Measurements from ENCODE around the gene TIMP4. TPM values are rescaled to one million over a fixed set of nuclear protein-coding genes. Genes with fewer than 3 reads are reported as not detected.

The TIMP4 gene
- total RNA-seq, 1 experiment from 2014 or later = 15.5 TPM

DNA sequence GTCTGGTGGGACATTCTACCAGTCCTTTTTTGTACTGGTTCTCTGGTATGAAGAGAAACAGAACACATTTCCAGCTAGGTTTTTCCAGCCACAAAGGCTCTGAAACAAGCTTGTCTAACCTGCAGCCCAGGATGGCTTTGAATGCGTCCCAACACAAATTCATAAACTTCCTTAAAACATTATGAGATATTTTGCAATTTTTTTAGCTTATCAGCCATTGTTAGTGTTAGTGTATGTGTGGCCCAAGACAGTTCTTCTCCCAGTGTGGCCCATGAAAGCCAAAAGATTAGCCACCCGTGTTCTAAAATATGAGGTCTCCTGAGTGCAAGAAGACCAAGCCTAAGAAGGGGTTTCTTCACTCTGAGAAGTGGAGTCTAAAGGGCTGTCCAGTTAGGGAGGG, 18.4 kb upstream of the TIMP4 start:
- Histone ChIP-seq H4K20me1 (ENCODE audit: insufficient read depth) (no peaks in the 10 kb centered on the region), H3K36me3 (ENCODE audit: low read depth) (no peaks in the 10 kb centered on the region), H3K9me2 (ENCODE audit: insufficient read depth) (no peaks in the 10 kb centered on the region), H3K4me2 (no peak overlapping the region), H3K9me3 (ENCODE audit: insufficient read depth, low read depth) (peaks cover 10% of the 10 kb centered on the region; the same call in 1 of the 2 replicates), H3K27me3 (ENCODE audit: insufficient read depth, low read depth) (no peaks in the 10 kb centered on the region), H3K79me2 (ENCODE audit: low read depth) (no peaks in the 10 kb centered on the region), H3K27ac (peak overlapping the region; percentile 33; the same call in 1 of the 2 replicates), H3F3A (ENCODE audit: insufficient read depth, low read depth) (no peaks in the 10 kb centered on the region; the same call in 1 of the 2 replicates), H3K4me3 (no peak overlapping the region), H3K4me1 (replicated peaks; ENCODE audit: insufficient read depth) (peaks cover 34% of the 10 kb centered on the region), H2AFZ (no peak overlapping the region)
- ChIA-PET POLR2A (ENCODE audit: unreplicated experiment) (interaction anchor here (0.6 kb wide), 1 partner anchor 410 kb away, joined by 3 read pairs; no protein-coding TSS in a partner anchor), CTCF (interaction anchor here (0.6 to 0.8 kb wide), 2 partner anchors 21 to 980 kb away, joined by 3 read pairs; no protein-coding TSS in a partner anchor)
- TF ChIP-seq EZH2 (IDR thresholded peaks at IDR 0.05; ENCODE audit: low read depth) = no peak
- TF ChIP-seq CTCF (conservative IDR thresholded peaks at IDR 0.05) = no peak
- no TSS peak for BruUV-seq (replicated peaks)
- no peak for DNase-seq
- intact Hi-C loops (cut with micrococcal nuclease; ENCODE audit: unreplicated experiment) = loop anchor here (5.0 kb wide), 1 partner anchor 110 kb away; the partner anchor contains the start of gene PPARG

DNA sequence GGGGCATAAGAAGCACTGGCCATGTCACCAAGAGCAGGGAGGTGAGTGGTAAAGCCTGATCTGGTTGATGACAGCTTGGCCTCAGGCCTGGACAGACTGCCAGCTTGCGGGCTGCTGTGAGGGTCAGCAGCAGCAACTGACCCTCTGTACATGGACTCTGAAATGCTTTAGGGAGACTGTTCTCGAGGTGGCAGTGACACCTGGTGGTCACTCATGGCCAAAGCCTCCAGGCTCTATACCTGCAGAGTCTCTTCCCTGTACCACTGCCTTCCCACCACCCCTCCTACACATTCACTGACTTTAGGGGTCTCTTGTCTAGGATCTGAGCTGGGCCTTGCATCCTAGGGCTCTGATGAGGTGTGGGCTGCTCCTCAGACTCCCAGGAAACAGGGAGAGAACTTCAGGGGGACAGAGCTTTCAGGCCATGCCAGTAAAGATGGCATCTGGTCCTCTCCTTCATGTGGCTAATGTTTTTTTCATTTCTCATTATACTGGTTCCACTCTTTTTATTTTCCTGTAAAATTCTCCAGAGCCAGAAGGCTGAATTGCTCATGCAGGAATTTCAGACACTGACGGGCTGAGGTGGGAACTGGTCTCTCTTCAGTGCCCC, 17.2 kb upstream of the TIMP4 start:
- no TSS peak for BruUV-seq (replicated peaks)
- POLR2A ChIA-PET (ENCODE audit: unreplicated experiment) = interaction anchor here (0.7 kb wide), 1 partner anchor 12 kb away, joined by 3 read pairs; no protein-coding TSS in a partner anchor
- no peaks in the 10 kb centered on the region for H3K36me3 ChIP-seq (ENCODE audit: low read depth)
- no peak overlapping the region for H3K27ac ChIP-seq
- DNase-seq = peak in 1 of 2 experiments; percentile 47
- CTCF ChIA-PET = interaction anchor here (0.5 to 1.9 kb wide), 8 partner anchors 17 to 304 kb away, joined by 3 to 7 read pairs (median 4); partner anchors contain the start of gene TIMP4
- intact Hi-C loops (cut with micrococcal nuclease; ENCODE audit: unreplicated experiment) = loop anchor here (1.0 to 5.0 kb wide), 3 partner anchors 38 to 303 kb away; partner anchors contain the start of gene PPARG
- peaks cover 19% of the 10 kb centered on the region; the same call in 1 of the 2 replicates for H3K9me3 ChIP-seq (ENCODE audit: insufficient read depth, low read depth)
- H3F3A ChIP-seq (ENCODE audit: insufficient read depth, low read depth) = no peaks in the 10 kb centered on the region; the same call in 1 of the 2 replicates
- TF ChIP-seq CTCF (conservative IDR thresholded peaks at IDR 0.05) (peak; percentile 90), EZH2 (IDR thresholded peaks at IDR 0.05; ENCODE audit: low read depth) (no peak)
- H2AFZ ChIP-seq = no peak overlapping the region
- H3K4me1 ChIP-seq (replicated peaks; ENCODE audit: insufficient read depth) = peaks cover 34% of the 10 kb centered on the region
- no peaks in the 10 kb centered on the region for H4K20me1 ChIP-seq (ENCODE audit: insufficient read depth)
- H3K9me2 ChIP-seq (ENCODE audit: insufficient read depth) = no peaks in the 10 kb centered on the region
- no peak overlapping the region for H3K4me3 ChIP-seq
- H3K79me2 ChIP-seq (ENCODE audit: low read depth) = no peaks in the 10 kb centered on the region
- no peak overlapping the region for H3K4me2 ChIP-seq
- no peaks in the 10 kb centered on the region for H3K27me3 ChIP-seq (ENCODE audit: insufficient read depth, low read depth)

- Histone ChIP-seq H3K4me2 (no peak overlapping the region), H2AFZ (no peak overlapping the region), H3K9me2 (ENCODE audit: insufficient read depth) (no peaks in the 10 kb centered on the region), H3K27ac (no peak overlapping the region), H3K4me1 (replicated peaks; ENCODE audit: insufficient read depth) (peaks cover 34% of the 10 kb centered on the region), H3F3A (ENCODE audit: insufficient read depth, low read depth) (no peaks in the 10 kb centered on the region; the same call in 1 of the 2 replicates), H3K79me2 (ENCODE audit: low read depth) (no peaks in the 10 kb centered on the region), H3K36me3 (ENCODE audit: low read depth) (no peaks in the 10 kb centered on the region), H4K20me1 (ENCODE audit: insufficient read depth) (no peaks in the 10 kb centered on the region), H3K9me3 (ENCODE audit: insufficient read depth, low read depth) (peaks cover 20% of the 10 kb centered on the region; the same call in 1 of the 2 replicates), H3K4me3 (no peak overlapping the region), H3K27me3 (ENCODE audit: insufficient read depth, low read depth) (no peaks in the 10 kb centered on the region)
- TF ChIP-seq CTCF (conservative IDR thresholded peaks at IDR 0.05) = no peak
- no peak for TF ChIP-seq EZH2 (IDR thresholded peaks at IDR 0.05; ENCODE audit: low read depth)
- BruUV-seq (replicated peaks) = no TSS peak
- ChIA-PET POLR2A (ENCODE audit: unreplicated experiment) (interaction anchor here (0.7 kb wide), 1 partner anchor 13 kb away, joined by 3 read pairs; no protein-coding TSS in a partner anchor), CTCF (interaction anchor here (1.1 to 1.9 kb wide), 7 partner anchors 17 to 304 kb away, joined by 3 to 7 read pairs (median 5); partner anchors contain the start of gene TIMP4)
- peak; percentile 32 to 59 for DNase-seq
- intact Hi-C loops (cut with micrococcal nuclease; ENCODE audit: unreplicated experiment) = loop anchor here (5.0 kb wide), 1 partner anchor 112 kb away; the partner anchor contains the start of gene PPARG
Observed at GRCh38 chr3:12175137-12175593, 16.5 kb upstream of the TIMP4 start.
